DOHH2 (cell line): ENCODE results near the gene AMPH.

Experiments used
- H3F3A ChIP-seq: fragments of 200-600 bp; sonication (generic), shearing (Covaris generic); 2 replicates; pipeline ENCODE4 v1.6.0; 2016; ENCODE audit warnings: antibody characterized with exemption, mild to moderate bottlenecking; ENCODE audit not compliant: control insufficient read depth, insufficient read depth
- H3K27ac ChIP-seq: fragments of 200-600 bp; sonication (generic); 2 replicates; pipeline ENCODE4 v1.5.1; 2014; ENCODE audit warnings: low read depth, mild to moderate bottlenecking, low read length, moderate library complexity
- H3K27me3 ChIP-seq: fragments of 200-600 bp; sonication (generic); 2 replicates; pipeline ENCODE4 v1.6.1; 2014; ENCODE audit warnings: mild to moderate bottlenecking, low read length, mixed read lengths; ENCODE audit not compliant: control insufficient read depth
- H3K36me3 ChIP-seq: fragments of 200-600 bp; sonication (generic); 2 replicates; pipeline ENCODE4 v1.6.1; 2014; ENCODE audit warnings: mild to moderate bottlenecking, low read length, moderate library complexity, mixed read lengths; ENCODE audit not compliant: control insufficient read depth
- H3K4me1 ChIP-seq: fragments of 200-600 bp; sonication (generic); 2 replicates; pipeline ENCODE4 v1.6.1; 2014; ENCODE audit warnings: mild to moderate bottlenecking, low read length, mixed read lengths; ENCODE audit not compliant: control insufficient read depth
- H3K4me2 ChIP-seq: fragments of 200-600 bp; sonication (generic); 2 replicates; pipeline ENCODE4 v1.6.0; 2014; ENCODE audit warnings: mild to moderate bottlenecking, low read length, moderate library complexity
- H3K4me3 ChIP-seq: fragments of 200-600 bp; sonication (generic); 2 replicates; pipeline ENCODE4 v1.5.1; 2014; ENCODE audit warnings: mild to moderate bottlenecking, low read length, mixed read lengths
- H3K79me2 ChIP-seq: fragments of 200-600 bp; sonication (generic); 2 replicates; pipeline ENCODE4 v1.6.1; 2014; ENCODE audit warnings: mild to moderate bottlenecking, low read length, mixed read lengths; ENCODE audit not compliant: control insufficient read depth
- H3K9me2 ChIP-seq: fragments of 200-600 bp; sonication (generic); replicated peaks from 2 replicates; pipeline ENCODE4 v1.6.1; 2014; ENCODE audit warnings: mild to moderate bottlenecking, low read length, mixed read lengths; ENCODE audit not compliant: control insufficient read depth
- H3K9me3 ChIP-seq: fragments of 200-600 bp; sonication (generic); 2 replicates; pipeline ENCODE4 v1.6.1; 2014; ENCODE audit warnings: antibody characterized with exemption, low read length, mixed read lengths; ENCODE audit not compliant: control insufficient read depth, insufficient read depth
- H4K20me1 ChIP-seq: fragments of 200-600 bp; sonication (generic); 2 replicates; pipeline ENCODE4 v1.6.0; 2014; ENCODE audit warnings: low read depth, mild to moderate bottlenecking, antibody characterized with exemption, low read length, moderate library complexity; ENCODE audit not compliant: control insufficient read depth, insufficient read depth
- CTCF ChIP-seq: fragments of 200-600 bp; sonication (generic); IDR thresholded peaks from one replicate; pipeline ENCODE4 v1.5.1; 2014; ENCODE audit warnings: antibody characterized with exemption, mild to moderate bottlenecking, low read depth, low read length; ENCODE audit not compliant: poor library complexity, severe bottlenecking
- EZH2phosphoT487 ChIP-seq: fragments of 200-600 bp; sonication (generic); IDR thresholded peaks from 2 replicates; pipeline ENCODE4 v1.6.1; 2017; ENCODE audit warnings: borderline replicate concordance, mild to moderate bottlenecking, antibody characterized with exemption, low read length, moderate library complexity, mixed read lengths

AMPH gene

GRCh38 chr7:38607466-38607865, 23.7 kb downstream of the AMPH start:
- H3K36me3 ChIP-seq: no peaks in the 10 kb centered on the region
- H3K27ac ChIP-seq: no peak overlapping the region
- no peaks in the 10 kb centered on the region for H3K9me3 ChIP-seq
- H3K4me3 ChIP-seq: no peak overlapping the region
- H3F3A ChIP-seq: no peaks in the 10 kb centered on the region
- 0 out of 2 replicates have a peak, but pooled peaks cover 2% of the 10 kb centered on the region for H3K27me3 ChIP-seq
- no peaks in the 10 kb centered on the region for H4K20me1 ChIP-seq
- TF ChIP-seq EZH2phosphoT487: no peak
- no peak for TF ChIP-seq CTCF
- no peaks in the 10 kb centered on the region for H3K9me2 ChIP-seq
- H3K4me1 ChIP-seq: no peaks in the 10 kb centered on the region
- no peaks in the 10 kb centered on the region for H3K79me2 ChIP-seq
- no peak overlapping the region for H3K4me2 ChIP-seq

GRCh38 chr7:38600741-38601140, 30.4 kb downstream of the AMPH start:
- Histone ChIP-seq H3K79me2 (no peaks in the 10 kb centered on the region), H3K4me1 (no peaks in the 10 kb centered on the region), H3K27me3 (no peaks in the 10 kb centered on the region), H4K20me1 (no peaks in the 10 kb centered on the region), H3K9me2 (no peaks in the 10 kb centered on the region), H3F3A (no peaks in the 10 kb centered on the region), H3K27ac (no peak overlapping the region), H3K36me3 (no peaks in the 10 kb centered on the region), H3K4me3 (no peak overlapping the region), H3K9me3 (no peaks in the 10 kb centered on the region), H3K4me2 (no peak overlapping the region)
- TF ChIP-seq CTCF (no peak), EZH2phosphoT487 (no peak)

GRCh38 chr7:38594949-38595348, 36.2 kb downstream of the AMPH start:
- no peak overlapping the region for H3K27ac ChIP-seq
- TF ChIP-seq CTCF (no peak), EZH2phosphoT487 (no peak)
- no peaks in the 10 kb centered on the region for H3K36me3 ChIP-seq
- no peak overlapping the region for H3K4me3 ChIP-seq
- no peaks in the 10 kb centered on the region for H3K79me2 ChIP-seq
- no peaks in the 10 kb centered on the region for H3K4me1 ChIP-seq
- H3K27me3 ChIP-seq: no peaks in the 10 kb centered on the region
- H3K4me2 ChIP-seq: no peak overlapping the region
- no peaks in the 10 kb centered on the region for H3F3A ChIP-seq
- no peaks in the 10 kb centered on the region for H3K9me3 ChIP-seq
- H4K20me1 ChIP-seq: no peaks in the 10 kb centered on the region
- no peaks in the 10 kb centered on the region for H3K9me2 ChIP-seq
